SK-N-SH treated with all-trans-retinoic acid at 6 μM for 48 hours (cell line): ENCODE measurements around the gene TRPM2.
A peak's percentile ranks its signal among the peaks of the same experiment; 100 is the strongest.

Experiments used
- ATAC-seq: fragments of 200-7000 bp; cut with Tn5 transposase; 3 replicates; pipeline ENCODE4 v1.9.1; 2020; ENCODE audit warnings: mild to moderate bottlenecking, moderate library complexity
- ARNTL ChIP-seq: fragments of 450-650 bp; formaldehyde crosslinking; IDR thresholded peaks from 2 replicates; pipeline ENCODE4 v1.5.0; 2020; ENCODE audit warnings: low read depth, mild to moderate bottlenecking, moderate library complexity, borderline replicate concordance
- BACH2 ChIP-seq: fragments of 250-450 bp; sonication (Bioruptor Pico); IDR thresholded peaks from 2 replicates; pipeline ENCODE4 v1.9.0; 2021; ENCODE audit warnings: mild to moderate bottlenecking, borderline replicate concordance
- CSDC2 ChIP-seq: fragments of 250-450 bp; sonication (Bioruptor Pico); IDR thresholded peaks from 2 replicates; pipeline ENCODE4 v1.5.0; 2020; ENCODE audit warnings: mild to moderate bottlenecking, moderate library complexity
- ESRRG ChIP-seq: fragments of 250-450 bp; sonication (Bioruptor Pico); IDR thresholded peaks from 2 replicates; pipeline ENCODE4 v1.6.1; 2021; ENCODE audit warnings: mild to moderate bottlenecking
- GLIS3 ChIP-seq: fragments of 250-450 bp; sonication (Bioruptor Pico); IDR thresholded peaks from 2 replicates; pipeline ENCODE4 v1.5.0; 2020; ENCODE audit warnings: mild to moderate bottlenecking, moderate library complexity
- ISL1 ChIP-seq: fragments of 250-450 bp; sonication (Bioruptor Pico); IDR thresholded peaks from 2 replicates; pipeline ENCODE4 v2.1.2; 2022; ENCODE audit warnings: mild to moderate bottlenecking, moderate library complexity
- OSR1 ChIP-seq: fragments of 250-450 bp; sonication (Bioruptor Pico); IDR thresholded peaks from 2 replicates; pipeline ENCODE4 v1.8.0; 2022; ENCODE audit warnings: moderate library complexity, mild to moderate bottlenecking, inconsistent platforms
- RARB ChIP-seq: fragments of 250-450 bp; sonication (Bioruptor Pico); IDR thresholded peaks from 2 replicates; pipeline ENCODE4 v1.8.0; 2021; ENCODE audit warnings: mild to moderate bottlenecking, moderate library complexity
- SNAI2 ChIP-seq: fragments of 250-450 bp; sonication (Bioruptor Pico); IDR thresholded peaks from 2 replicates; pipeline ENCODE4 v1.5.0; 2020; ENCODE audit warnings: mild to moderate bottlenecking, moderate library complexity
- TCF4 ChIP-seq: fragments of 250-450 bp; sonication (Bioruptor Pico); IDR thresholded peaks from 2 replicates; pipeline ENCODE4 v1.8.0; 2021; ENCODE audit warnings: mild to moderate bottlenecking, moderate library complexity, borderline replicate concordance
- TOX ChIP-seq: fragments of 250-450 bp; sonication (Bioruptor Pico); IDR thresholded peaks from 2 replicates; pipeline ENCODE4 v1.8.0; 2021; ENCODE audit warnings: mild to moderate bottlenecking, moderate library complexity, borderline replicate concordance
- ZC3H10 ChIP-seq: fragments of 250-450 bp; sonication (Bioruptor Pico); IDR thresholded peaks from 2 replicates; pipeline ENCODE4 v1.5.1; 2021; ENCODE audit warnings: mild to moderate bottlenecking, moderate library complexity
- ZFP3 ChIP-seq: fragments of 250-450 bp; sonication (Bioruptor Pico); IDR thresholded peaks from 2 replicates; pipeline ENCODE4 v1.5.0; 2020; ENCODE audit warnings: mild to moderate bottlenecking, moderate library complexity
- ZNF565 ChIP-seq: fragments of 450-650 bp; formaldehyde crosslinking; conservative IDR thresholded peaks from 2 replicates; pipeline ENCODE4 v1.5.0; 2020; ENCODE audit warnings: low read depth, mild to moderate bottlenecking, moderate library complexity
- ZNF70 ChIP-seq: fragments of 450-650 bp; formaldehyde crosslinking; IDR thresholded peaks from 2 replicates; pipeline ENCODE4 v1.5.0; 2020; ENCODE audit warnings: mild to moderate bottlenecking, moderate library complexity
- ZNF8 ChIP-seq: fragments of 450-650 bp; formaldehyde crosslinking; IDR thresholded peaks from 2 replicates; pipeline ENCODE4 v1.5.0; 2020; ENCODE audit warnings: mild to moderate bottlenecking, moderate library complexity
- TF ChIP-seq, protein P1 (sequence below): fragments of 250-450 bp; sonication (Bioruptor Pico); IDR thresholded peaks from 2 replicates; pipeline ENCODE4 v1.5.1; 2020; ENCODE audit warnings: low read depth, mild to moderate bottlenecking, moderate library complexity
- TF ChIP-seq, protein P2 (sequence below): fragments of 250-450 bp; sonication (Bioruptor Pico); IDR thresholded peaks from 2 replicates; pipeline ENCODE4 v1.5.1; 2021; ENCODE audit warnings: mild to moderate bottlenecking, moderate library complexity
- TF ChIP-seq, protein P3 (sequence below): fragments of 250-450 bp; sonication (Bioruptor Pico); IDR thresholded peaks from 2 replicates; pipeline ENCODE4 v1.8.0; 2020; ENCODE audit warnings: mild to moderate bottlenecking, moderate library complexity, borderline replicate concordance
- TF ChIP-seq, protein P4 (sequence below): fragments of 250-450 bp; sonication (Bioruptor Pico); IDR thresholded peaks from 2 replicates; pipeline ENCODE4 v1.8.0; 2021; ENCODE audit warnings: low read depth, mild to moderate bottlenecking, moderate library complexity, borderline replicate concordance
- TF ChIP-seq, protein P5 (sequence below): fragments of 250-450 bp; sonication (Bioruptor Pico); IDR thresholded peaks from 2 replicates; pipeline ENCODE4 v1.5.0; 2020; ENCODE audit warnings: mild to moderate bottlenecking, moderate library complexity

TRPM2 gene

DNA sequence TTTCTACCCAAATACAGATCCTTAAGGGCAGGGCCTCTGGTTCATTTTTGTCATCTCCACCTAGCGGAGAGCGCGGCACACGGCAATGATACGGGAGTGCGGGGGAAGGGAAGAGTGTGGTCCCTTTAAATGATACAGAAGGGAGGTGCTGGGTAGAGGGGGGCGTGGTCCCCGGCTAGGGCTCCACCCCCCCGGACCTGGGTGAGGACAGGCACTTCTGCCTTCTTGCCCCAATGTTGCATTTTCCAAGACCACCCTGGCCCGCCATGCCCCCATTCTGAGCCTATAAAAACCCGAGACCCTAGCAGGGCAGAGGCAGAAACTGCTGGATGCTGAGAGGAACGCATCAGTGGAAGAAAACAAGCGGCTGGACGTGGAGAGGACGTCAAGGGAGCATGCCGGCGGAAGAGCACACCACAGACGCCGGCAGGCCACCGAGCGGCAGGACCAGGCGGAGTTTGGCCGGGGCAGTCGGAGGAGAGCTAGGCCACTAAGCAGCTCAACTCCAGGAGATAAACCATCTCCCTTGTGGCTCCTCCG lies 131.9 kb downstream of the TRPM2 start:
- TF ChIP-seq CSDC2 (CRISPR knock-in tag), result no peak
- TF ChIP-seq, protein P1, sequence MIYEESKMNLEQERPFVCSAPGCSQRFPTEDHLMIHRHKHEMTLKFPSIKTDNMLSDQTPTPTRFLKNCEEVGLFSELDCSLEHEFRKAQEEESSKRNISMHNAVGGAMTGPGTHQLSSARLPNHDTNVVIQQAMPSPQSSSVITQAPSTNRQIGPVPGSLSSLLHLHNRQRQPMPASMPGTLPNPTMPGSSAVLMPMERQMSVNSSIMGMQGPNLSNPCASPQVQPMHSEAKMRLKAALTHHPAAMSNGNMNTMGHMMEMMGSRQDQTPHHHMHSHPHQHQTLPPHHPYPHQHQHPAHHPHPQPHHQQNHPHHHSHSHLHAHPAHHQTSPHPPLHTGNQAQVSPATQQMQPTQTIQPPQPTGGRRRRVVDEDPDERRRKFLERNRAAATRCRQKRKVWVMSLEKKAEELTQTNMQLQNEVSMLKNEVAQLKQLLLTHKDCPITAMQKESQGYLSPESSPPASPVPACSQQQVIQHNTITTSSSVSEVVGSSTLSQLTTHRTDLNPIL, result no peak
- TF ChIP-seq ZNF70, result no peak
- TF ChIP-seq BACH2 (CRISPR knock-in tag), result no peak
- no peak for TF ChIP-seq SNAI2 (CRISPR knock-in tag)
- no peak for TF ChIP-seq ESRRG (CRISPR knock-in tag)
- no peak for TF ChIP-seq ZNF565 (CRISPR knock-in tag)
- peak; percentile 88 for ATAC-seq

DNA sequence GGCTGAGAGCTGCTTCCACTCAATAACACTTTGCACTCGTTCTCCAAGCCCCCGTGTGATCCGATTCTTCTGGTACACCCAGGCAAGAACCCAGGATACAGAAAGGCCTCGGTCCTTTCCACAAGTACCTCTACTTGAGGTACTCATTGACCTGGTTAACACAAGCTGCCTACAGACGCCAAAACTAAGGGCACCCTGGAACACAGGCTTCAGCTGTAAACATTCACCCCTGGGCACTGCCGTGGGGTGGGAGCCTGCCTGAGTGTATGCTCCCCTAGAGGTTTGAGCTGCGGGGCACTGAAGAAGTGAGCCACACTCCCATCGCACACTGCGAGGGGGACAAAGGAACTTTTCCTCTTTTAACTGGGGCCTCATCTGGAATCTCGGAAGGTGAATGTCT lies 132.4 kb downstream of the TRPM2 start:
- TF ChIP-seq ISL1 (CRISPR knock-in tag) (no peak), TOX (CRISPR knock-in tag) (no peak), ZNF8 (CRISPR knock-in tag) (no peak), ZFP3 (CRISPR knock-in tag) (no peak), CSDC2 (CRISPR knock-in tag) (no peak), GLIS3 (CRISPR knock-in tag) (no peak), ARNTL (CRISPR knock-in tag) (no peak), ESRRG (CRISPR knock-in tag) (no peak), BACH2 (CRISPR knock-in tag) (no peak), ZC3H10 (CRISPR knock-in tag) (no peak), TCF4 (CRISPR knock-in tag) (no peak), RARB (no peak), ZNF70 (no peak), SNAI2 (CRISPR knock-in tag) (no peak)
- TF ChIP-seq, protein P2, sequence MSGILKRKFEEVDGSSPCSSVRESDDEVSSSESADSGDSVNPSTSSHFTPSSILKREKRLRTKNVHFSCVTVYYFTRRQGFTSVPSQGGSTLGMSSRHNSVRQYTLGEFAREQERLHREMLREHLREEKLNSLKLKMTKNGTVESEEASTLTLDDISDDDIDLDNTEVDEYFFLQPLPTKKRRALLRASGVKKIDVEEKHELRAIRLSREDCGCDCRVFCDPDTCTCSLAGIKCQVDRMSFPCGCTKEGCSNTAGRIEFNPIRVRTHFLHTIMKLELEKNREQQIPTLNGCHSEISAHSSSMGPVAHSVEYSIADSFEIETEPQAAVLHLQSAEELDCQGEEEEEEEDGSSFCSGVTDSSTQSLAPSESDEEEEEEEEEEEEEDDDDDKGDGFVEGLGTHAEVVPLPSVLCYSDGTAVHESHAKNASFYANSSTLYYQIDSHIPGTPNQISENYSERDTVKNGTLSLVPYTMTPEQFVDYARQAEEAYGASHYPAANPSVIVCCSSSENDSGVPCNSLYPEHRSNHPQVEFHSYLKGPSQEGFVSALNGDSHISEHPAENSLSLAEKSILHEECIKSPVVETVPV (CRISPR knock-in tag), result no peak
- TF ChIP-seq, protein P3, sequence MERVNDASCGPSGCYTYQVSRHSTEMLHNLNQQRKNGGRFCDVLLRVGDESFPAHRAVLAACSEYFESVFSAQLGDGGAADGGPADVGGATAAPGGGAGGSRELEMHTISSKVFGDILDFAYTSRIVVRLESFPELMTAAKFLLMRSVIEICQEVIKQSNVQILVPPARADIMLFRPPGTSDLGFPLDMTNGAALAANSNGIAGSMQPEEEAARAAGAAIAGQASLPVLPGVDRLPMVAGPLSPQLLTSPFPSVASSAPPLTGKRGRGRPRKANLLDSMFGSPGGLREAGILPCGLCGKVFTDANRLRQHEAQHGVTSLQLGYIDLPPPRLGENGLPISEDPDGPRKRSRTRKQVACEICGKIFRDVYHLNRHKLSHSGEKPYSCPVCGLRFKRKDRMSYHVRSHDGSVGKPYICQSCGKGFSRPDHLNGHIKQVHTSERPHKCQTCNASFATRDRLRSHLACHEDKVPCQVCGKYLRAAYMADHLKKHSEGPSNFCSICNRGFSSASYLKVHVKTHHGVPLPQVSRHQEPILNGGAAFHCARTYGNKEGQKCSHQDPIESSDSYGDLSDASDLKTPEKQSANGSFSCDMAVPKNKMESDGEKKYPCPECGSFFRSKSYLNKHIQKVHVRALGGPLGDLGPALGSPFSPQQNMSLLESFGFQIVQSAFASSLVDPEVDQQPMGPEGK (CRISPR knock-in tag), result no peak
- TF ChIP-seq, protein P4, sequence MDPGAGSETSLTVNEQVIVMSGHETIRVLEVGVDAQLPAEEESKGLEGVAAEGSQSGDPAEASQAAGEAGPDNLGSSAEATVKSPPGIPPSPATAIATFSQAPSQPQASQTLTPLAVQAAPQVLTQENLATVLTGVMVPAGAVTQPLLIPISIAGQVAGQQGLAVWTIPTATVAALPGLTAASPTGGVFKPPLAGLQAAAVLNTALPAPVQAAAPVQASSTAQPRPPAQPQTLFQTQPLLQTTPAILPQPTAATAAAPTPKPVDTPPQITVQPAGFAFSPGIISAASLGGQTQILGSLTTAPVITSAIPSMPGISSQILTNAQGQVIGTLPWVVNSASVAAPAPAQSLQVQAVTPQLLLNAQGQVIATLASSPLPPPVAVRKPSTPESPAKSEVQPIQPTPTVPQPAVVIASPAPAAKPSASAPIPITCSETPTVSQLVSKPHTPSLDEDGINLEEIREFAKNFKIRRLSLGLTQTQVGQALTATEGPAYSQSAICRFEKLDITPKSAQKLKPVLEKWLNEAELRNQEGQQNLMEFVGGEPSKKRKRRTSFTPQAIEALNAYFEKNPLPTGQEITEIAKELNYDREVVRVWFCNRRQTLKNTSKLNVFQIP (CRISPR knock-in tag), result no peak
- TF ChIP-seq, protein P5, sequence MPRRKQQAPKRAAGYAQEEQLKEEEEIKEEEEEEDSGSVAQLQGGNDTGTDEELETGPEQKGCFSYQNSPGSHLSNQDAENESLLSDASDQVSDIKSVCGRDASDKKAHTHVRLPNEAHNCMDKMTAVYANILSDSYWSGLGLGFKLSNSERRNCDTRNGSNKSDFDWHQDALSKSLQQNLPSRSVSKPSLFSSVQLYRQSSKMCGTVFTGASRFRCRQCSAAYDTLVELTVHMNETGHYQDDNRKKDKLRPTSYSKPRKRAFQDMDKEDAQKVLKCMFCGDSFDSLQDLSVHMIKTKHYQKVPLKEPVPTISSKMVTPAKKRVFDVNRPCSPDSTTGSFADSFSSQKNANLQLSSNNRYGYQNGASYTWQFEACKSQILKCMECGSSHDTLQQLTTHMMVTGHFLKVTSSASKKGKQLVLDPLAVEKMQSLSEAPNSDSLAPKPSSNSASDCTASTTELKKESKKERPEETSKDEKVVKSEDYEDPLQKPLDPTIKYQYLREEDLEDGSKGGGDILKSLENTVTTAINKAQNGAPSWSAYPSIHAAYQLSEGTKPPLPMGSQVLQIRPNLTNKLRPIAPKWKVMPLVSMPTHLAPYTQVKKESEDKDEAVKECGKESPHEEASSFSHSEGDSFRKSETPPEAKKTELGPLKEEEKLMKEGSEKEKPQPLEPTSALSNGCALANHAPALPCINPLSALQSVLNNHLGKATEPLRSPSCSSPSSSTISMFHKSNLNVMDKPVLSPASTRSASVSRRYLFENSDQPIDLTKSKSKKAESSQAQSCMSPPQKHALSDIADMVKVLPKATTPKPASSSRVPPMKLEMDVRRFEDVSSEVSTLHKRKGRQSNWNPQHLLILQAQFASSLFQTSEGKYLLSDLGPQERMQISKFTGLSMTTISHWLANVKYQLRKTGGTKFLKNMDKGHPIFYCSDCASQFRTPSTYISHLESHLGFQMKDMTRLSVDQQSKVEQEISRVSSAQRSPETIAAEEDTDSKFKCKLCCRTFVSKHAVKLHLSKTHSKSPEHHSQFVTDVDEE (CRISPR knock-in tag), result no peak
- TF ChIP-seq, all 23 proteins: peak for 0

DNA sequence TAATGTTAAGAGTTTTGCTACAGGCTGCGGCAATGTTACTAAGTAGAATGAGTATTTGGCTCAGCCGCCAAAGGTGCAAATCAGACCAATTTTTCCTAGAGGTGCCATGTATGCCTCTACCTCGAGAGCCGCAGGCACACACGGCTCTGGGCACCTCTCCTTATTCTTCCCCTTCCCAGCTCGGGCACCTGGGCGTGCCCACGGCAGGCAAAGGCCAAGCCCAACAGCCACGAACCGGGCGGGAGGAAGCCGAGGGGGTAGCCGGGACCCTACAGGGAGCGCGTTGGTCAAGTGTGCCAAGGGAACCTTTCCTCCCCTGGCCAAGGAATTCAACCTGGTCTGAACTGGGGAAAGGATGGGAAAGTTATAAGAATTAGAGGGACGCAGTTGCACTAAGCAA lies 132.9 kb downstream of the TRPM2 start:
- ATAC-seq, result peak; percentile 19
- TF ChIP-seq OSR1 (no peak), BACH2 (CRISPR knock-in tag) (no peak), RARB (no peak), GLIS3 (CRISPR knock-in tag) (no peak), ZNF8 (CRISPR knock-in tag) (no peak), ISL1 (CRISPR knock-in tag) (no peak), ESRRG (CRISPR knock-in tag) (no peak), TOX (CRISPR knock-in tag) (no peak)
- TF ChIP-seq, protein P3 (CRISPR knock-in tag), result no peak
- TF ChIP-seq, protein P4 (CRISPR knock-in tag), result no peak
- TF ChIP-seq, protein P5 (CRISPR knock-in tag), result no peak

More for the DNA sequence above, 132.4 kb downstream of the TRPM2 start:
- peak; percentile 50 for ATAC-seq
